ENCODE data around the gene MAFB. TPM values are rescaled to one million over a fixed set of nuclear protein-coding genes. Genes with fewer than 3 reads are reported as not detected.

The MAFB gene
- total and polyA plus RNA-seq, 9 of the 15 experiments (the other 6 are each of a cell fraction or from before 2014, with no cell fraction given), result 0.04 TPM; not detected in 8

GRCh38 chr20:40694246-40694645, 5.2 kb upstream of the MAFB start:
- WGBS (ENCODE audit: insufficient coverage, low coverage, missing lambda C conversion rate), result 3% methylated on average over 3 of the region's 3 CpGs
- Histone ChIP-seq H3K4me2 (ENCODE audit: insufficient read depth, low read length) (no peak overlapping the region), H3K9me3 (replicated peaks; ENCODE audit: control insufficient read depth, insufficient read depth, low read depth, low read length) (no peaks in the 10 kb centered on the region), H3K9me1 (ENCODE audit: control insufficient read depth, insufficient read depth, low read length) (no peaks in the 10 kb centered on the region), H3K27me3 (ENCODE audit: control insufficient read depth in 2 of 2, insufficient read depth in 2 of 2, low read length in 2 of 2) (peaks cover 9 to 28% of the 10 kb centered on the region in 2 experiments; a peak in 3 of 5 replicates), H3K4me1 (replicated peaks in 1 of 2; ENCODE audit: control insufficient read depth in 2 of 2, insufficient read depth in 2 of 2, low read length in 2 of 2) (peaks cover 0 to 14% of the 10 kb centered on the region in 2 experiments; a peak in 1 of 5 replicates), H3K27ac (ENCODE audit: extremely low read depth, low read depth, low read length) (no peak overlapping the region), H2AFZ (ENCODE audit: low read depth, low read length) (no peak overlapping the region), H3K79me2 (ENCODE audit: control insufficient read depth, insufficient read depth, low read length) (no peaks in the 10 kb centered on the region), H4K20me1 (replicated peaks; ENCODE audit: control insufficient read depth, insufficient read depth, low read length) (no peaks in the 10 kb centered on the region), H3K4me3 (no peak overlapping the region), H3K9ac (ENCODE audit: insufficient read depth in 1 of 2, low read depth in 2 of 2, low read length in 2 of 2) (no peak overlapping the region), H3K36me3 (ENCODE audit: control insufficient read depth, insufficient read depth, low read length) (no peaks in the 10 kb centered on the region)
- no peak for FAIRE-seq
- intact Hi-C loops (cut with micrococcal nuclease) (loop anchor here (10.0 kb wide), 1 partner anchor 809 kb away; no protein-coding TSS in a partner anchor), in situ Hi-C loops (cut with MboI) (loop anchor here (25.0 kb wide), 1 partner anchor 1432 kb away; no protein-coding TSS in a partner anchor)
- no peak for ATAC-seq
- BruUV-seq (replicated peaks), result no TSS peak
- ChIA-PET POLR2A (no interaction called here), CTCF (ENCODE audit: low intra/inter-chr PET ratio) (no interaction called here)
- TF ChIP-seq MCM2 (IDR thresholded peaks at IDR 0.05; ENCODE audit: low read depth), result no peak
- TF ChIP-seq E2F4 (CRISPR knock-in tag; IDR thresholded peaks at IDR 0.05; ENCODE audit: low read depth), result no peak
- no peak for TF ChIP-seq TAF1 (IDR thresholded peaks at IDR 0.05; ENCODE audit: control insufficient read depth, extremely low read depth, insufficient read depth, low read length, severe bottlenecking)
- TF ChIP-seq SLC30A9 (CRISPR knock-in tag; IDR thresholded peaks at IDR 0.05), result no peak
- TF ChIP-seq ZNF133 (CRISPR knock-in tag; IDR thresholded peaks at IDR 0.05), result no peak
- no peak for TF ChIP-seq PHF8 (IDR thresholded peaks at IDR 0.05; ENCODE audit: borderline replicate concordance, low read length)
- no peak for TF ChIP-seq ZNF354B (CRISPR knock-in tag; IDR thresholded peaks at IDR 0.05)
- no peak for TF ChIP-seq ZNF280A (IDR thresholded peaks at IDR 0.05; ENCODE audit: low read depth, partially characterized antibody)
- TF ChIP-seq PCBP1 (IDR thresholded peaks at IDR 0.05; ENCODE audit: low read depth, low read length, poor library complexity, severe bottlenecking), result no peak
- no peak for TF ChIP-seq ZBTB43 (CRISPR knock-in tag; IDR thresholded peaks at IDR 0.05)
- TF ChIP-seq IRF1 (CRISPR knock-in tag; IDR thresholded peaks at IDR 0.05; ENCODE audit: borderline replicate concordance), result no peak
- TF ChIP-seq ZNF77 (CRISPR knock-in tag; IDR thresholded peaks at IDR 0.05), result no peak
- no peak for TF ChIP-seq THRB (CRISPR knock-in tag; conservative IDR thresholded peaks at IDR 0.05)
- no peak for TF ChIP-seq KLF10 (CRISPR knock-in tag; IDR thresholded peaks at IDR 0.05)
- no peak for TF ChIP-seq MTA1 (IDR thresholded peaks at IDR 0.05; ENCODE audit: borderline replicate concordance)
- TF ChIP-seq HDGF (IDR thresholded peaks at IDR 0.05), result no peak
- no peak for DNase-seq (ENCODE audit: extremely low read depth in 1 of 4, low spot score in 3 of 4)
